Fibroblast of skin of left biceps (primary cell): ENCODE measurements around the gene APOL5.
"Not testable (repeated sequence)": the region's sequence is repeated elsewhere in the genome, so short reads cannot be mapped to it uniquely, and the experiment has no call there.

Source experiments
- DNase-seq, 2 experiments: peaks; one replicate each; pipeline ENCODE4 v3.0.0-alpha.2; 2013; ENCODE audit warnings: low read depth in 2 of 2

The APOL5 gene

GRCh38 chr22:35711336-35711735 lies 6.3 kb upstream of the APOL5 start:
- no peak for DNase-seq

- no peak for DNase-seq
These were observed 5.0 kb upstream of the APOL5 start for GRCh38 chr22:35712672-35713071.

DNA sequence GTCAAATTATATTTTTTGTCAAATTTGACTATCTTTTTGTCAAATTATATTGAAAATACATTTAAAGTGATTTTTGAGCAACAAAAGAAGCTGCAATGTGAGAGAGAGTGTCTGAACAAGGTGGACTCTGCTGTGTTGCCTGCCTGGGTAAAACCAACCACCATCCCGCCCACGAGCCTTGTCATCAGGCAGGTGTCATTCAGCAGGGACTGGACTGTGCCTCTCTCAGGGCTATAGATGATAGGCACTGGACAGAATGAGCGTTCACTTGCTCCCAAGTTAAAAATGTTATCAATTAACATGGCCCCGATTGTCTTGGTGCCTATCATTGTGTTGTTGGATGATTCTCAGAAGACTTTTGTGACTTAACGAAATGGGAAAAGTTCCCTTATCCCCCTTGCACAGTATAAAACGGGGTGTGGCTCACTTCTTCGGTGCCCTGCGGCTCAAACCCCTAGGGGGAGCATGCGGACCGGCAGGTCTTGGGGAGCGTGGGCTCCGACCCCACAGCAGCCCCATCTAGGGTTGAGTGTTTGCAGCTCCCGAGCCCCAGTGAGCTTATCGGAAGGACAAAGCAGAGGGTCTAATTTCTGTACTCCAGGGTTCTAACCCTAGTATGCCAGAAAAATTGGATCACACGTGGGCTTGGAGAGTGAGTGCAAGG lies 1.7 kb downstream of the APOL5 start:
- no peak for DNase-seq

DNA sequence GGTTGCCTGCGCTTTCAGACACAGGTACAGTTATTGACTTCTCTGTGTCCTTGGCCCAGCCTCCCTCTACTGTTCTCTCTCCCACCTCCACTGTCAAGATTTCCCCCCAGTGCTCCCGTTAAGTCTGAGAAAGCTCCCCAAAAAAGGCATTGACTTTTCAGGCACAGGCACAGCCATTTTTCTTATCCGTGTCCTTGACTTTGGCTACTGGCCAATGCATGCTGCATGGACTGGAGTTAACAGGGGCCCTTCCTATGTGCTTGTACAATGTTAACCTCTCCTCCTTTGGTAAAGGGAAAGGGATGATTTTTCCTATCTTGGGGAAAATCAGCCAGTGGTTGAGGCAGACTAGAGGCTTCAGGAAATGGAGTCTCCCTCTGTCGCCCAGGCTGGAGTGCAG lies 4.3 kb downstream of the APOL5 start:
- DNase-seq = no peak

GRCh38 chr22:35725521-35725920 lies 7.8 kb downstream of the APOL5 start:
- DNase-seq = no peak

DNA sequence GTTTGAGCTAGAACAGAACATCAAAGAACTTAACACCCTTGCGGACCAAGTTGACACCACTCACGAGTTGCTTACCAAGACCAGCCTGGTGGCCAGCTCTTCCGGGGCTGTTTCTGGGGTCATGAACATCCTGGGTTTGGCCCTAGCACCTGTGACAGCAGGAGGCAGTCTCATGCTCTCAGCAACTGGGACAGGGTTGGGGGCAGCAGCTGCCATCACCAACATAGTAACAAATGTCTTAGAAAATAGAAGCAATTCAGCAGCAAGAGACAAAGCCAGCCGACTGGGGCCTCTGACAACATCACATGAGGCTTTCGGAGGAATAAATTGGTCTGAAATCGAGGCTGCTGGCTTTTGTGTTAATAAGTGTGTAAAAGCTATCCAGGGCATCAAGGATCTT lies 8.7 kb downstream of the APOL5 start:
- no peak for DNase-seq

DNA sequence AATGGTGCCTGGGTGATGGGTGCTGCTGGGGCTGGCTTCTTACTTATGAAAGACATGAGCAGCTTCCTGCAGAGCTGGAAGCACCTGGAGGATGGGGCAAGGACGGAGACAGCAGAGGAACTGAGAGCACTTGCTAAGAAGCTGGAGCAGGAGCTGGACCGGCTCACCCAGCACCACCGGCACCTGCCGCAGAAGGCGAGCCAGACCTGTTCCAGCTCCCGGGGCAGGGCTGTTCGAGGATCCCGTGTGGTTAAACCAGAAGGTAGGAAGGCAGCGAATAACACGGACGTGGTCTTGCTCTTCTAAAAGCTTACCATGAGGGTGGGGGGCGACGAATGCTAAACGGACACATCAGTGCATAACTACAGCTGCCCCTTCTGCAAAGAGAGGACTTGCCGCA lies 9.3 kb downstream of the APOL5 start:
- DNase-seq = no peak

- DNase-seq = no peak
These were observed 9.8 kb downstream of the APOL5 start for GRCh38 chr22:35727436-35727835.

DNA sequence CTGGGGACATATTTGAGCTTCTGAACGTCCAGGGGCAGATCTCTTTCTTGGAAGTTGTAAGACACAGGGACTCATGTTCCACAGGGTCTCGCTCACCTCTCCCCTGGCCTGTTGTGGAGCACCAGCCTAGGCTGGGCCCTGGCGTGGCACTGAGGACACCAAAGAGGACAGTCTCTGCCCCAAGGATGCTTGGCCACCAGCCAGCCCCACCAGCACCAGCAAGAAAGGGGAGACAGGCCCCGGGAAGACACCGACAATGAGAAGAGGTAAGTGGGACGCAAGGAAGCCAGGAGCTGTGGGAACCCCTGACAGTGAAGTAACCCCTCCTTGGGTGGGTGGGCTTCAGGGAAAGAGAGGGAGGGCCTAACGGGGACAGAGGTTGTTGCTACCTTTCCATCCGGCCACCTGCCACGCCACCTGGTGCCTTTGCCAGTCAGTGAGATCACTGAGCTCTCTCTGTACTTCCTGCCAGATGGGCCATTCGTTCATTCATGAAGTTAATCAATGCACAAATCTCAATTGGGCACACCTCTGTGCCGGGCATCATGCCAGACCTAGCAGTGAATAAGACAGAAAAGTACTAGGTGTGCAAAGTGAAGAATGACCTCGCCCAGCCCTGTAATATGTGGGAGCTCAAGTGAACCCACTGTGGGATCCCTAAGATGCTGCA lies 11.1 kb downstream of the APOL5 start:
- no peak for DNase-seq

- DNase-seq = no peak
These were observed 11.6 kb downstream of the APOL5 start for GRCh38 chr22:35729309-35729698.

DNA sequence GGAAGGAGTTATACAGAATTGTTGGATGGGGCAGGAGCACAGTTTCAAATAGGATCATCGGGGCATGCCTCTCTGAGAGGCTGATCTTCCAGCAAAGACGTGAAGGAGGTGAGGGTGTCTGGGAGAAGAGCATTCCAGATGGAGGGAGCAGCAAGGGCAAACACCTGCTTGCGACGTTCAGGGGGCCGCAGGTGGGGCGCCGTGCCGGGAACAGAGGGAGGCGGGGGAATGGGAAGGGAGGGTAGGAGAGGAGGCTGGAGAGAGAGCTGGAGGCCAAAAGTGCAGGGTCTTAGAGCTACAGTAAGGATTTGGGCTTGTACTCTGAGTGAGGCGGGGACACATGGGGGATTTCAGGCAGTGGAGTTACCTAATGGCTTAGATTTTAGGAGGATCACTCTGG lies 13.6 kb downstream of the APOL5 start:
- DNase-seq = no peak

GRCh38 chr22:35732116-35732515 lies 14.4 kb downstream of the APOL5 start:
- DNase-seq = no peak

DNA sequence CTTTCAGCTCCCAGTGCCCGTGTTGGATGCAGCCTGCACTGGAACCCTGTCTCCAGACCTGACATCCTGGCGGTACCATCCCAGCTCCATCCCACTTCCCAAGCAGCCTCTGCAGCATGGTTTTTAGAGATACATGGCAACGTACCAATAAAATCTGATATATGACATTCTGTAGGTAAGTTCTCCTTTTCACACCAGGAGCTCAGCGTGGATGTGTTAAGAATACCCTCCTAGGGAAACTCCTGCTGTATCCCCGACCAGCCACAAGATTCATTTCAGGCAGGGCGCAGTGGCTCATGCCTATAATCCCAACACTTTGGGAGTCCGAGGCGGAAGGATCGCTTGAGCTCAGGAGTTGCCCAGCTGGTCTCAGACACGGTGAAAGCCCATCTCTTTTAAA lies 15.4 kb downstream of the APOL5 start:
- no peak for DNase-seq

- DNase-seq = no peak
These were observed 16.3 kb downstream of the APOL5 start for GRCh38 chr22:35733791-35734516.

DNA sequence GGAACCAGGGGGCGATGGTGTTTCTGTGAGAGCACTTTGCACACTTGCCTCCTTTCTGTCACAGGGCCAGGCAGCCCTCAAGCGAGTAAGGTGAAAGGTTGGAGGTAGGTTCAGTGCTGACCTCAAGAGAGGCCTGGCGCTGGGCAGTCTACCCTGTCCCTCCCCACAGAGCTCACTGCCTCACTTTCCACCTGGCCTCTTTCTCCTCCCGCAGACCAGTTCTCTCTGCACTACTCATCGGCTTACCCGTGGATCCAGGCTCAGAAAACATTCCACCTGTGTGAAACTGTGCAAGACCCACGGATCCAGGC lies 16.8 kb downstream of the APOL5 start:
- DNase-seq = no peak

- no peak for DNase-seq
These were observed 17.9 kb downstream of the APOL5 start for GRCh38 chr22:35735542-35735941.

DNA sequence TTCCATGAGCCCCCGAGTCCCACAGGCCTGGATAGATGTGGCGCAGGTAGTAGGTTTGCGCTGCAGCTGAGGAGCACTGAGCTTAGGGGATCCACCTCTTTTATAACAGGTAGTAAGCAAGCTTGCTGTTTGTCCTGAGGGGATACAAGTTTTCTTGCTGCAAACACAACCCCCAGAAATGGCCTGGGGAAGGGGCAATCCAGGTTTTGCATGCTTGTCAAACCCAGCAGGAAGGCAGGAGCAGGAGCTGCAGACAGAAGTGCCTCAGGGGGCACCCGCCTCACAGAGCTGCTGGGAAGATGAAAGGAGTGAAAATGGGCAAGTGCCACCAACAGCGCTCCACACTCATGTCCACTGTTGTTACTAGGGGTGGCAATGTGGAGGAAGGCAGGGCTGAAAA lies 18.5 kb downstream of the APOL5 start:
- DNase-seq = no peak

- DNase-seq = no peak
These were observed 19.0 kb downstream of the APOL5 start for GRCh38 chr22:35736701-35737100.

- not testable (repeated sequence) for DNase-seq
These were observed 20.2 kb downstream of the APOL5 start for GRCh38 chr22:35737886-35738285.

- DNase-seq = no peak
These were observed 21.6 kb downstream of the APOL5 start for GRCh38 chr22:35739076-35739930.

DNA sequence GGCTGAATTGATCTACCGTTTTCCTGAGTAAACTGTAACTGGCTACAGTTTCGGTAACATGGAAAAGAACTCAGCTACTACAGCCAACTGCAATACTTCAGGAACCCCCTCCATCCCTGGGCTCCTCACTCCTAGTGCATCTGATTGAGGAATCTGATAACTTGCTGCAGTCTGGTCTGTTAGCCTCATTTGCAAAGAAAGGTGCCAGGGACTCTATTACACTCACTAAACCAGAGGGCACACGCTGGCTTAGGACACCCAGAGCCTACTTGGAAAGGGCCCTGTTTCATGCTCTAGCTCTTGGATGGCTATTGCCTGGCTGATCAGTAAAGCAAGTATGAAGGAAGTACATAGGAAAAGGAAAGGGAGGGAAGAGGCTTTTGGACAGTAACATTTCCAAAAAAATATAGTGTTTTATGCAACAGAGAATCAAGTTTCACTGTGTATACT lies 22.3 kb downstream of the APOL5 start:
- no peak for DNase-seq

- DNase-seq = no peak
These were observed 22.9 kb downstream of the APOL5 start for GRCh38 chr22:35740616-35741015.
